Measurements from ENCODE around the gene KASH5.

The KASH5 gene

GRCh38 chr19:49383599-49383998 is 4.5 kb upstream of the KASH5 start:
- Histone ChIP-seq H3K27me3 (ENCODE audit: low read depth, low read length) (no peaks in the 10 kb centered on the region), H3K4me1 (ENCODE audit: control insufficient read depth in 1 of 2, insufficient read depth in 2 of 2, low read length in 2 of 2) (no peaks in the 10 kb centered on the region), H3K27ac (ENCODE audit: low read length) (no peak overlapping the region), H3K4me3 (ENCODE audit: low read depth in 1 of 2, low read length in 2 of 2) (no peak overlapping the region), H3K36me3 (ENCODE audit: control insufficient read depth in 1 of 2, insufficient read depth in 2 of 2, low read length in 2 of 2) (no peaks in the 10 kb centered on the region), H3K9me3 (ENCODE audit: control insufficient read depth in 1 of 2, low read length in 2 of 2) (peaks cover 5% of the 10 kb centered on the region in 2 donors)

DNA sequence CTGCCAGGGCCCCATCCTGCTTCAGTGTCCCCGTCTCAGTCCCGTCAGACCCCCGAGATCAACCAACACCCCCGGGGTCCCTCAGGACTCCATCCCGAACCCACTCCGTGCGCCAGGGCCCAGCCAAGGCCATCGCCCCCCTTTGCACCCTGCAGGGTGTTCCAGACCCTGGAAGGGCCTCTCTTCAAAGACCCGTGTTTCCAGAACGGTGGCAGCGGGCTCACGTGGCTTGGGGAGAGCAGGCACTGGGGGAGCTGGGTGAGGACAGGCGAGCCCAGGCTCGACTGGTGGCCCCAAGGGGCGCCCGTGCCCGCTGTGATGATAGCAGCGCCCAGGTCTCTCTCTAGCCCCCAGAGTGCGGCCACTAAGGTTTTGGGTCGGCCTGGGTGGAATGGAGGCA is 1.4 kb downstream of the KASH5 start:
- Histone ChIP-seq H3K36me3 (ENCODE audit: control insufficient read depth in 1 of 2, insufficient read depth in 2 of 2, low read length in 2 of 2) (no peaks in the 10 kb centered on the region), H3K27me3 (ENCODE audit: low read depth, low read length) (no peaks in the 10 kb centered on the region), H3K9me3 (ENCODE audit: control insufficient read depth in 1 of 2, low read length in 2 of 2) (no peaks in the 10 kb centered on the region), H3K27ac (ENCODE audit: low read length) (no peak overlapping the region), H3K4me1 (ENCODE audit: control insufficient read depth in 1 of 2, insufficient read depth in 2 of 2, low read length in 2 of 2) (no peaks in the 10 kb centered on the region), H3K4me3 (ENCODE audit: low read depth in 1 of 2, low read length in 2 of 2) (no peak overlapping the region)

GRCh38 chr19:49390131-49390928 is 2.3 kb downstream of the KASH5 start:
- H3K27me3 ChIP-seq (ENCODE audit: low read depth, low read length), result no peaks in the 10 kb centered on the region
- no peaks in the 10 kb centered on the region for H3K4me1 ChIP-seq (ENCODE audit: control insufficient read depth in 1 of 2, insufficient read depth in 2 of 2, low read length in 2 of 2)
- H3K9me3 ChIP-seq (ENCODE audit: control insufficient read depth in 1 of 2, low read length in 2 of 2), result no peaks in the 10 kb centered on the region
- H3K27ac ChIP-seq (ENCODE audit: low read length), result no peak overlapping the region
- H3K36me3 ChIP-seq (ENCODE audit: control insufficient read depth in 1 of 2, insufficient read depth in 2 of 2, low read length in 2 of 2), result no peaks in the 10 kb centered on the region
- no peak overlapping the region for H3K4me3 ChIP-seq (ENCODE audit: low read depth in 1 of 2, low read length in 2 of 2)

GRCh38 chr19:49390929-49391359 is 2.9 kb downstream of the KASH5 start:
- Histone ChIP-seq H3K27me3 (ENCODE audit: low read depth, low read length) (no peaks in the 10 kb centered on the region), H3K27ac (ENCODE audit: low read length) (no peak overlapping the region), H3K4me1 (ENCODE audit: control insufficient read depth in 1 of 2, insufficient read depth in 2 of 2, low read length in 2 of 2) (no peaks in the 10 kb centered on the region), H3K4me3 (ENCODE audit: low read depth in 1 of 2, low read length in 2 of 2) (no peak overlapping the region), H3K36me3 (ENCODE audit: control insufficient read depth in 1 of 2, insufficient read depth in 2 of 2, low read length in 2 of 2) (no peaks in the 10 kb centered on the region), H3K9me3 (ENCODE audit: control insufficient read depth in 1 of 2, low read length in 2 of 2) (no peaks in the 10 kb centered on the region)

GRCh38 chr19:49391581-49392399 is 3.7 kb downstream of the KASH5 start:
- no peaks in the 10 kb centered on the region for H3K9me3 ChIP-seq (ENCODE audit: control insufficient read depth in 1 of 2, low read length in 2 of 2)
- no peak overlapping the region for H3K4me3 ChIP-seq (ENCODE audit: low read depth in 1 of 2, low read length in 2 of 2)
- no peaks in the 10 kb centered on the region for H3K4me1 ChIP-seq (ENCODE audit: control insufficient read depth in 1 of 2, insufficient read depth in 2 of 2, low read length in 2 of 2)
- no peaks in the 10 kb centered on the region for H3K36me3 ChIP-seq (ENCODE audit: control insufficient read depth in 1 of 2, insufficient read depth in 2 of 2, low read length in 2 of 2)
- no peaks in the 10 kb centered on the region for H3K27me3 ChIP-seq (ENCODE audit: low read depth, low read length)
- H3K27ac ChIP-seq (ENCODE audit: low read length), result no peak overlapping the region

- no peaks in the 10 kb centered on the region for H3K4me1 ChIP-seq (ENCODE audit: control insufficient read depth in 1 of 2, insufficient read depth in 2 of 2, low read length in 2 of 2)
- no peaks in the 10 kb centered on the region for H3K9me3 ChIP-seq (ENCODE audit: control insufficient read depth in 1 of 2, low read length in 2 of 2)
- no peak overlapping the region for H3K4me3 ChIP-seq (ENCODE audit: low read depth in 1 of 2, low read length in 2 of 2)
- H3K27ac ChIP-seq (ENCODE audit: low read length), result no peak overlapping the region
- H3K27me3 ChIP-seq (ENCODE audit: low read depth, low read length), result no peaks in the 10 kb centered on the region
- H3K36me3 ChIP-seq (ENCODE audit: control insufficient read depth in 1 of 2, insufficient read depth in 2 of 2, low read length in 2 of 2), result no peaks in the 10 kb centered on the region
Measured at GRCh38 chr19:49393881-49394280, 5.8 kb downstream of the KASH5 start.

DNA sequence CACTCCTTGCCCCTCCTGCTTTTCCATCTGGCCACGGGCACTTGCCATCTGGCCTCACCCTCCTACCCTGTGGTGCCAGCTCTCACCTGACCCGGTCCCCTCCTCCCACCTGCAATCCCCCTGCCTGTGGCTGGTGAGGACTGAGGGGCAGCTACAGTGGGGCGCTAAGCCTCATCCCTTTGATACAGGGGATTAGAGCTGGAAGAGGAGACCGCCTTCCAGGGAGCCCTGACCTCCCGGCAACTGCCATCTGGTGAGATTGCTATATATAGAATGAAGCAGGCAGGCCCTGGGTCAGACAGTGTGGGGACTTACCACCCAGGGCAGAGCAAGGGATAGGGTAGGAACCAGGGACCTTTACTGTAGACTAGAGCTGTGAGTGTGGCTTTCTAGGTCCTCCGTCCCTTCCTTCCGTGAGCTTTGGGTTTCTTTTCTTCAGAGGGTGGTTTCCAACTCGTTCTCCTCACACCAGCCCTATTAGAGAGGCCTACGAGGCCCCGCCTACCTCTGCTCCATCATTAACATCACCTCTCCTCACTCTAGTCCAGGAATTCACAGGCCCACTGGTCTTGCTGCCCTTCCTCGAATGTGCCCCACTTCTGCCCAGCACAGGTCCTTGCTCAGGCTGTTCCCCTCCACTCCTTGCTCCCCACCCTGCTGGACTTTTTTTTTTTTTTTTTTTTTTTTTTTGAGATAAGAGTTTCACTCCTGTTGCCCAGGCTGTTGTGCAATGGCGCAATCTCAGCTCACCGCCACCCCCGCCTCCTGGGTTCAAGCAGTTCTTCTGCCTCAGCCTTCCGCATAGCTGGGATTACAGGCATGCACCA is 7.7 kb downstream of the KASH5 start:
- no peak overlapping the region for H3K4me3 ChIP-seq (ENCODE audit: low read depth in 1 of 2, low read length in 2 of 2)
- H3K9me3 ChIP-seq (ENCODE audit: control insufficient read depth in 1 of 2, low read length in 2 of 2), result no peaks in the 10 kb centered on the region
- no peaks in the 10 kb centered on the region for H3K4me1 ChIP-seq (ENCODE audit: control insufficient read depth in 1 of 2, insufficient read depth in 2 of 2, low read length in 2 of 2)
- no peaks in the 10 kb centered on the region for H3K36me3 ChIP-seq (ENCODE audit: control insufficient read depth in 1 of 2, insufficient read depth in 2 of 2, low read length in 2 of 2)
- H3K27me3 ChIP-seq (ENCODE audit: low read depth, low read length), result no peaks in the 10 kb centered on the region
- H3K27ac ChIP-seq (ENCODE audit: low read length), result no peak overlapping the region

- Histone ChIP-seq H3K4me1 (ENCODE audit: control insufficient read depth in 1 of 2, insufficient read depth in 2 of 2, low read length in 2 of 2) (no peaks in the 10 kb centered on the region), H3K4me3 (ENCODE audit: low read depth in 1 of 2, low read length in 2 of 2) (no peak overlapping the region), H3K27me3 (ENCODE audit: low read depth, low read length) (no peaks in the 10 kb centered on the region), H3K9me3 (ENCODE audit: control insufficient read depth in 1 of 2, low read length in 2 of 2) (no peaks in the 10 kb centered on the region), H3K36me3 (ENCODE audit: control insufficient read depth in 1 of 2, insufficient read depth in 2 of 2, low read length in 2 of 2) (no peaks in the 10 kb centered on the region), H3K27ac (ENCODE audit: low read length) (no peak overlapping the region)
Measured at GRCh38 chr19:49396738-49397505, 8.9 kb downstream of the KASH5 start.

GRCh38 chr19:49398001-49398615 is 10.1 kb downstream of the KASH5 start:
- no peak overlapping the region for H3K4me3 ChIP-seq (ENCODE audit: low read depth in 1 of 2, low read length in 2 of 2)
- H3K36me3 ChIP-seq (ENCODE audit: control insufficient read depth in 1 of 2, insufficient read depth in 2 of 2, low read length in 2 of 2), result no peaks in the 10 kb centered on the region
- H3K27me3 ChIP-seq (ENCODE audit: low read depth, low read length), result no peaks in the 10 kb centered on the region
- no peaks in the 10 kb centered on the region for H3K9me3 ChIP-seq (ENCODE audit: control insufficient read depth in 1 of 2, low read length in 2 of 2)
- no peak overlapping the region for H3K27ac ChIP-seq (ENCODE audit: low read length)
- no peaks in the 10 kb centered on the region for H3K4me1 ChIP-seq (ENCODE audit: control insufficient read depth in 1 of 2, insufficient read depth in 2 of 2, low read length in 2 of 2)

GRCh38 chr19:49398931-49399330 is 10.9 kb downstream of the KASH5 start:
- no peak overlapping the region for H3K27ac ChIP-seq (ENCODE audit: low read length)
- no peak overlapping the region for H3K4me3 ChIP-seq (ENCODE audit: low read depth in 1 of 2, low read length in 2 of 2)
- H3K27me3 ChIP-seq (ENCODE audit: low read depth, low read length), result no peaks in the 10 kb centered on the region
- no peaks in the 10 kb centered on the region for H3K4me1 ChIP-seq (ENCODE audit: control insufficient read depth in 1 of 2, insufficient read depth in 2 of 2, low read length in 2 of 2)
- H3K36me3 ChIP-seq (ENCODE audit: control insufficient read depth in 1 of 2, insufficient read depth in 2 of 2, low read length in 2 of 2), result no peaks in the 10 kb centered on the region
- H3K9me3 ChIP-seq (ENCODE audit: control insufficient read depth in 1 of 2, low read length in 2 of 2), result no peaks in the 10 kb centered on the region

Measured in muscle layer of duodenum (tissue), 2 donors.